Neural progenitor cell (in vitro differentiated cells): ENCODE measurements around the gene PGC.

Experiments used
- CTCF ChIP-seq: fragments of 200-600 bp; sonication (generic); IDR thresholded peaks from 2 replicates; pipeline ENCODE4 v1.5.1; 2017; ENCODE audit warnings: antibody characterized with exemption, mild to moderate bottlenecking
- EZH2 ChIP-seq: fragments of 200-600 bp; sonication (generic); IDR thresholded peaks from 2 replicates; pipeline ENCODE4 v1.6.1; 2017; ENCODE audit warnings: antibody characterized with exemption, mild to moderate bottlenecking, moderate library complexity
- EZH2phosphoT487 ChIP-seq: fragments of 200-600 bp; sonication (generic); IDR thresholded peaks from 2 replicates; pipeline ENCODE4 v1.6.1; 2017; ENCODE audit warnings: antibody characterized with exemption

- TF ChIP-seq CTCF (no peak), EZH2 (no peak), EZH2phosphoT487 (no peak)
These were observed 52.2 kb downstream of the PGC start for GRCh38 chr6:41694815-41695526.
